ENCODE data around the gene RPS13. TPM values are rescaled to one million over a fixed set of nuclear protein-coding genes. Genes with fewer than 3 reads are reported as not detected.

RPS13 gene
- total RNA-seq, 1 donor: 1,615 TPM

GRCh38 chr11:17026487-17027082 is 50.9 kb downstream of the RPS13 start:
- TF ChIP-seq CTCF (IDR thresholded peaks at IDR 0.05; ENCODE audit: insufficient read depth, low read length): no peak
- H3K4me3 ChIP-seq (ENCODE audit: low read depth, low read length): no peak overlapping the region
- no peak for DNase-seq (ENCODE audit: low read depth)

DNA sequence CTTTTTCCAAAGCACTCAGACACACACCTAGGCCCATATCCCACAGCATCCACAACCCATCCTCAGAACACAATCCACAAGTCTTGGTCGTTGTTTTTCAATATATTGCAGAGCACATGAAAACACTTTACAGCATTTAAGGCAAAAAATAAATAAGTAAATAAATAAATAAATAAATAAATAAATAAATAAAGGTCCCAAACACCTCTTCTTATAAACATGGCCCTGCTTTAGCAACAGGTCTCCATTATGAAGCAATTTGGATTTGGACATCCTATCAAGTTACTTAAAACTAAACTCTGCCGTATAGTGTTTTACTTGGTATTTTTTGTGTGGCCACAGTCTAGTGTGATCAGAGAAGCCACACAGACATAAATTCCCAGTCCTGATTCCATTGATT is 52.5 kb downstream of the RPS13 start:
- TF ChIP-seq CTCF (IDR thresholded peaks at IDR 0.05; ENCODE audit: insufficient read depth, low read length): no peak
- DNase-seq (ENCODE audit: low read depth): no peak
- no peak overlapping the region for H3K4me3 ChIP-seq (ENCODE audit: low read depth, low read length)

Small RNA genes within 50 kb of the gene (small RNA-seq; reads per million reads assigned to genes)
- gene RNU6-593P: not detected
- 2,392 reads per million, percentile 99 among the genes with 10 or more reads in this experiment for gene SNORD14A
- gene SNORD14B: not detected

Other genes starting within 250 kb of the RPS13 start
- gene PLEKHA7, start 63.3 kb downstream of the RPS13 start, total RNA-seq (ENCODE audit: low replicate concordance): 0.09 and 0.57 TPM in 2 replicates
- 41.0 and 60.0 TPM in 2 replicates for gene PIK3C2A, start 130.3 kb upstream of the RPS13 start, total RNA-seq (ENCODE audit: low replicate concordance)
- 149 and 327 TPM in 2 replicates for gene NUCB2, start 199.1 kb upstream of the RPS13 start, total RNA-seq (ENCODE audit: low replicate concordance)